GM13976 (cell line): ENCODE data around the gene SLC6A7.

ENCODE experiments used
- DNase-seq: peaks from one replicate; pipeline ENCODE4 v3.0.0; 2012; ENCODE audit warnings: low spot score
- CTCF ChIP-seq: IDR thresholded peaks from 2 replicates; pipeline ENCODE4 v1.5.1; 2012; ENCODE audit warnings: borderline replicate concordance, mild to moderate bottlenecking; ENCODE audit not compliant: insufficient read depth; ENCODE audit errors: extremely low read depth, missing control alignments, control extremely low read depth
- in situ Hi-C: fragments of 300-500 bp; cut with MboI; formaldehyde crosslinking; loops from one replicate; pipeline ENCODE4 v1.12.0; 2022; ENCODE audit warnings: low sequenced_read_pairs, mixed read lengths, inconsistent platforms; ENCODE audit not compliant: unreplicated experiment

Gene SLC6A7

GRCh38 chr5:150177721-150178120 lies 12.1 kb upstream of the SLC6A7 start:
- TF ChIP-seq CTCF: no peak
- in situ Hi-C loops: no loop called here
- no peak for DNase-seq

- in situ Hi-C loops: no loop called here
- DNase-seq: no peak
- TF ChIP-seq CTCF: no peak
These were observed 11.6 kb upstream of the SLC6A7 start for GRCh38 chr5:150178262-150178661.

- TF ChIP-seq CTCF: no peak
- DNase-seq: no peak
- in situ Hi-C loops: no loop called here
These were observed 10.7 kb upstream of the SLC6A7 start for GRCh38 chr5:150179019-150179620.

DNA sequence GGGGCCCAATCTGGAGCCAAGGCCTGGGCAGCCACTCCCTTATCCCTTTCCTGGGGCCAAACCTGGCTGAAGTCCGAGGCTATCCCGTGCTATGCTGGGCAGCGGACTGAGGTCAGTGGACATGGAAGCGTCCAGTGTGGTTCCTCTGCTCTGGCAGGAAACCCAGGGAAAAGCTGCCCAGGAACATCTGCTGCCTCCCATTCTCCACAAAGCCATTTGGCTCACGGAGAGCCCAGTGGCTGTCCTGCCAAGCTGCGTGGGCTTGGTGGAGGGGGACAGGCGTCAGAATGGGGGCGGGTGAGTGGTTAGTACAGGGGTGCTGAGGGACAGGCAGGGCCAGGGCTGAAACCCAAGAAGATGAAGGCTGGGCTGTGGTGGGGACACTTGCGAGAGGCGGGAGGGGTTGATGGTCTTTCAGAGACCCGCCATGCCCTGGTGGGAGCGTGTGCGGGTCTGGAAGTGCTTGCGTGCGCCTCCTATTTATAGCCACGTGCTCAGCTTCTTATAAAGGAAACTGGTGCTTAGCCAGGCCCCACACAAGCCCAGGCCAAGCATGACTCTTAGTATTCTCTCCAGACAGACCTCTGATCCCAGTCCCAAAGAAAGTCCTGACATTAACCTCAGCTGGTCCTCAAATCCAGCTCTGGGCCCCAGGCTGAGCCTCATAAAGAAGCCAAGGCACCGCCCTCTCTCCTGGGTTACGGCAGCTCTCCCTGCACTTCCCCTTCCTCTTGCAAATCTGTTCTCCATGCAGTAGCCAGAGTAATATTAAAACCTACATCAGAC lies 9.4 kb upstream of the SLC6A7 start:
- DNase-seq: no peak
- in situ Hi-C loops: no loop called here
- no peak for TF ChIP-seq CTCF

- in situ Hi-C loops: no loop called here
- no peak for DNase-seq
- TF ChIP-seq CTCF: no peak
These were observed 8.8 kb upstream of the SLC6A7 start for GRCh38 chr5:150181027-150181426.

GRCh38 chr5:150181766-150182545 lies 7.9 kb upstream of the SLC6A7 start:
- no peak for DNase-seq
- TF ChIP-seq CTCF: no peak
- in situ Hi-C loops: no loop called here
